Effector memory CD8-positive, alpha-beta T cell (primary cell): ENCODE data around the gene EBF3.
"Not testable (repeated sequence)": the region's sequence is repeated elsewhere in the genome, so short reads cannot be mapped to it uniquely, and the experiment has no call there.

Experiments used
- ATAC-seq: fragments of 150-1000 bp; cut with Tn5 transposase; replicated peaks from 2 replicates; pipeline ENCODE4 v1.10.0; 2021; ENCODE audit warnings: mild to moderate bottlenecking, moderate library complexity
- DNase-seq, 3 experiments: peaks; one replicate each; pipeline ENCODE4 v3.0.0; 2021
- H3K27ac Mint-ChIP-seq, 2 donors: one replicate each; pipeline ENCODE4 v1.8.0; 2022; ENCODE audit warnings: mild to moderate bottlenecking in 2 of 2, mixed read lengths in 2 of 2, moderate library complexity in 2 of 2
- H3K27me3 Mint-ChIP-seq, 2 donors: one replicate each; pipeline ENCODE4 v1.8.0; 2022; ENCODE audit warnings: mixed read lengths in 2 of 2
- H3K36me3 Mint-ChIP-seq: one replicate; pipeline ENCODE4 v1.8.0; 2022; ENCODE audit warnings: mild to moderate bottlenecking, moderate library complexity, mixed read lengths; ENCODE audit not compliant: insufficient read depth
- H3K4me1 Mint-ChIP-seq, 2 donors: one replicate each; pipeline ENCODE4 v1.8.0; 2022; ENCODE audit warnings: low read depth in 2 of 2, mixed read lengths in 2 of 2
- H3K4me3 Mint-ChIP-seq, 2 donors: one replicate each; pipeline ENCODE4 v1.8.0; 2022; ENCODE audit warnings: mild to moderate bottlenecking in 2 of 2, mixed read lengths in 2 of 2, moderate library complexity in 2 of 2
- H3K9me3 Mint-ChIP-seq, 2 donors: one replicate each; pipeline ENCODE4 v1.8.0; 2022; ENCODE audit warnings: mixed read lengths in 2 of 2

EBF3 gene

DNA sequence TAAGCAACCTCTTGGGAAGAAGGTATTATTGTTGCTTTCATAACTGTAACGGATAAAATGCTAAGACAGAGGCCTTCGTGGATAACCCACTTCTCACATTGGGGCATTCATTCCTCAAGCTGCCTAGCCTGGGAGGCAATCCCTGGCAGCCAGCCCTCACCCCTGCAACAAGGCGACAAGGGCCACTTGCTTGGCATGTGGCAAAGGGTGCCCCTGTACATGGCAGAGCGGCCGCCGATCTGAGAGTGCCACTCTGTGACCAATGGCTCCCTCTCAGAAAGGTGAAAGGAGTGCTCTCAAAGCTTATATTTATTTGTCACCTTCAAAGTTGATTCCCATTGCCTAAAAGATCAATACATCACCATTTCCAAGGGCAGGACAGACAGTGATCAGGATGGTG, 31.9 kb downstream of the EBF3 start:
- Mint-ChIP-seq H3K4me1 (no peaks in the 10 kb centered on the region), H3K36me3 (no peaks in the 10 kb centered on the region)
- no peak for ATAC-seq

DNA sequence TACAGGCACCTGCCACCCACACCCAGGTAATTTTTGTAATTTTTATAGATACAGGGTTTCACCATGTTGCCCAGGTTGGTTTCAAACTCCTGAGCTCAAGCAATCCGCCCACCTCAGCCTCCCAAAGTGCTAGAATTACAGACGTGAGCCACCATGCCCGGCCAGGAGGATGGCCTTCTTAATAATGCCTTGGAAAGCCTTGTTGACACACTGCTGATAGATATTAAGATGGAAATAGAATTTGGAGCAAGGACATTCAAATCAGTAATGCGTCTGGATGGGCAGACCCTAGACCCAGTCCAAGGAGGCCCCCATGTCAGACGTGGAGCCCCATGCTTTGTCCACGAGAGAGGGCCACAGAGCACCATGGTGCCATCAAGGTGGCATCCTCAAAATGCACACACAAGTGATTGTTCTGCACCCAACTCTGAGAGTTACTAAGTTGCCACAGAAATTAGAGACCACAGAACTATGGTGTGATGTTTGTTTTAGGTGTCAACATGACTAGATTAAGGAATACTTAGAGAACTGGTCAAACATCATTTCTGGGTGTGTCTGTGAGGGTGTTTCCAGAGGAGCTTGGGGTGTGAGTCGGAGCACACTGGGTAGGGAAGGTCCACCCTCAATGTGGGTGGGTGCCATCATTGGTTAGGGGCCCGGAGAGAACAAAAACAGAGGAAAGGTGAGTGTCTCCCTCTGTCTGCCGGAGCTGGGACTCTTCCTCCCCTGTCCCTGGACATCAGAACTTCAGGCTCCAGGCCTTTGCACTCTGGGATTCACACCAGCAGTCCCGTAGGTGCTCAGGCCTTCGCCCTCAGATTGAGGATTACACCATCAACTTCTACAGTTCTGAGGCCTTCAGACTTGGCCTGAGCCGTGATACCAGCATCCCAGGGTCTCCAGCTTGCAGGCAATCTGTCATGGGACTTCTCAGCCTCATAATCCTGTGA, 34.5 kb downstream of the EBF3 start:
- ATAC-seq (no peak), DNase-seq (no peak)
- H3K4me3 Mint-ChIP-seq: no peak overlapping the region
- H3K36me3 Mint-ChIP-seq: no peaks in the 10 kb centered on the region
- H3K9me3 Mint-ChIP-seq: no peaks in the 10 kb centered on the region
- no peak overlapping the region for H3K27ac Mint-ChIP-seq
- peaks cover 0 to 20% of the 10 kb centered on the region in 2 donors for H3K27me3 Mint-ChIP-seq
- H3K4me1 Mint-ChIP-seq: no peaks in the 10 kb centered on the region

More for the DNA sequence above, 31.9 kb downstream of the EBF3 start:
- Mint-ChIP-seq H3K4me3 (no peak overlapping the region), H3K27me3 (peaks cover 0 to 35% of the 10 kb centered on the region in 2 donors), H3K27ac (no peak overlapping the region), H3K9me3 (no peaks in the 10 kb centered on the region)
- DNase-seq: no peak

DNA sequence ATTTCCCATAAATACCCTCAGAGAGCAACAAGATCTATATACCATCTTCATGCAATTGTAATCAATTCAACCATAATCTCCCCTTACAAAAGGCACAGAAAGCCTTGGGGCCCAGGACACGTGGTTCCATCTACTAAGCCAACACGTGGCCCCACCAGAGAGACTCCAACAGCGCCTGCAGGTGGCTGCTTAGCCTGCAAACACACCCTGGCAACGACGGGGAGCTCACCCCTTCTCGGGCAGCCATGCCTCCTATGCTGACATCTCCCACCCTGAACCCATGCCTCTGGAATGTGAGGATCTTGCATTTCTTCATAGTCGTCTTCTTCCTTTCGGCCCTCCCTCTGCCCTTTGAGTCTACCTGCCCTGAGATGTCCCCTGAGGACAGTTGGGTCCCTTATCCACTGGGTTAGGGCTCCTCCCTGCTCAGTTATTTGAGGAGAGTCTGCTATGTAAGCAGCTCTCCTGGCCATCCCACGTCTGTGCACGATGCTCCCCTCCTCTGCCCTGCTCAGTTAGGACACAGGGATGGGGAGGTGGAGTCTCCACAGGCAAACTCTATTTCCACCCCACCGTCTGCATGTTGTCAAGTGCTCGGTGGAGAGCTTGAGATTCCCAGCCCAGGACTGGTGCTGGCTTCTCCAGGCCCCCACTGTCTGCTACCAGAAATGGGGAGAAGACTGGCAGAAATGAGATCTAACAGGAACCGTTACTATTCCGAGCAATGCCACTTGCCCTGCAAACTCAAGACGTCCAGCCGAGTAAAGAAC, 36.5 kb downstream of the EBF3 start:
- H3K9me3 Mint-ChIP-seq: no peaks in the 10 kb centered on the region
- no peak overlapping the region for H3K4me3 Mint-ChIP-seq
- ATAC-seq (no peak), DNase-seq (no peak)
- no peaks in the 10 kb centered on the region for H3K4me1 Mint-ChIP-seq
- H3K27ac Mint-ChIP-seq: no peak overlapping the region
- peaks cover 0 to 7% of the 10 kb centered on the region in 2 donors for H3K27me3 Mint-ChIP-seq
- no peaks in the 10 kb centered on the region for H3K36me3 Mint-ChIP-seq

- Mint-ChIP-seq H3K4me3 (no peak overlapping the region), H3K36me3 (no peaks in the 10 kb centered on the region), H3K9me3 (no peaks in the 10 kb centered on the region), H3K27ac (no peak overlapping the region), H3K4me1 (no peaks in the 10 kb centered on the region), H3K27me3 (peaks cover 0 to 7% of the 10 kb centered on the region in 2 donors)
- ATAC-seq (no peak), DNase-seq (no peak)
Observed at GRCh38 chr10:129926066-129927055, 37.7 kb downstream of the EBF3 start.

GRCh38 chr10:129924375-129925085, 39.5 kb downstream of the EBF3 start:
- Mint-ChIP-seq H3K4me3 (no peak overlapping the region), H3K4me1 (no peaks in the 10 kb centered on the region), H3K36me3 (no peaks in the 10 kb centered on the region), H3K9me3 (no peaks in the 10 kb centered on the region), H3K27ac (no peak overlapping the region), H3K27me3 (peaks cover 0 to 7% of the 10 kb centered on the region in 2 donors)
- no peak for DNase-seq
- ATAC-seq: no peak

DNA sequence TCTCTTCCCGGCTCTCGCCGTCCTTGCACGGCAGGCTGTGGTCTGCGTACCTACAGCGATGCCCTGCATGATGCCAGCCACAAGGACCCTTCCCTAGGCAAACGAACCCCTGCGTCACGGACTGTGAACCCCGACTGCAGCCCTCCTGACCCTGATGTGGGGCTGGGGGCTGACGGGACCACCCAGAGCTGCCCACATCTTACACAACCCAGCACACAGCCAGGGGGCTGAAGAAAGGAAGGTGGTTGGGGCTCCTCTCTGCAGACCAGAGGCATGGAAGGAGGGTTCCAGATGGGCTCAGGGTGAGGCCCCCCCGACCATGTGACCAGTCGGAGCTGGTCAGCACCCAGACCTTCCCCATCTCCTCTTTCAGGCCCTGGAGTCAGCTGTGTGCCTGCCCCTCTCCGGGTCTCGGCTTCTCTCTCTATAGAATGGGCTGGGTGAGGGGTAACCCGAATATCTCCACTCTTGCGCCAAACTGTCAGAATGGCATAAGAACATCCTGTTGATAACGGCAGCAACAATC, 41.4 kb downstream of the EBF3 start:
- no peaks in the 10 kb centered on the region for H3K4me1 Mint-ChIP-seq
- no peaks in the 10 kb centered on the region for H3K36me3 Mint-ChIP-seq
- no peaks in the 10 kb centered on the region for H3K9me3 Mint-ChIP-seq
- no peak overlapping the region for H3K27ac Mint-ChIP-seq
- no peaks in the 10 kb centered on the region for H3K27me3 Mint-ChIP-seq
- H3K4me3 Mint-ChIP-seq: no peak overlapping the region
- DNase-seq (no peak), ATAC-seq (no peak)

DNA sequence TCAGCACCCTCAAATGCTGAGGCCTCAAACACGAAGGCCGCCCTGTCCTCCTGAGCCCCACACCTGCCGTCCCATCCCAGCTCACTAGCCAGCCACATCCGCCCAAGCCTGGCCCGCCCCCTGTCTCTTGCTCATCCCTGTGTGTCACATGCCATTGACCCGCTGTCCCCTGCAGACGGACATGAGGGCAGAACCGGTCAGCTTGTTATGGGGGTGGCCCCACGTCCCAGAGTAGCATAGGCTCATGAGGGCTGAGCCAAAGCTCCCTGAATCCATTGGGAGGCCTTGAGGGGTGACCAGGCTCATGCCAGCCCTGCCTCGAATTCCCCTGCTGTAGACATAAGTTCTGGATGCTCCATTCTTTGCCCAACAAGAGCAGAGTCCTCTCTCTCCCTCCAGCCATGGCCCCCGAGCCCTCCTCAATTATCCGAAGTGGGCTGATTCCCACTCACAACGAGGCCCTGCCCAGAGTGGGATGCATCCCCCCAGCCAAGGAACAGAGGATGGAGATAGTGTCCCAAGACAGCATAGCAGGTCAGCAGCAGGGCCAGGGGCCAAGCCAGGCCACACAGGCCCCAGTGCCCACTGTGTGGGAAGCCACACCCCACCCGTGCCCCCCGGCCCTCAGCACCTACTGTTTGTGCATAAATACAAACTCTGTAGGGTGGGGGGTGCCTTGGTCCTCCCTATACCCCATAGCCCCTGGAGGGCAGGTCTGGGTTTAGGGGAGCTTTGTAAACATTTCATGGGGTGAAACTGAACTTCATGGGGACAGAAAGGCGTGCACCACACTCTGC, 42.1 kb downstream of the EBF3 start:
- DNase-seq: no peak
- Mint-ChIP-seq H3K27me3 (no peaks in the 10 kb centered on the region), H3K4me3 (no peak overlapping the region), H3K9me3 (no peaks in the 10 kb centered on the region), H3K36me3 (no peaks in the 10 kb centered on the region), H3K4me1 (no peaks in the 10 kb centered on the region), H3K27ac (no peak overlapping the region)
- ATAC-seq: no peak

GRCh38 chr10:129921065-129921670, 42.9 kb downstream of the EBF3 start:
- Mint-ChIP-seq H3K27me3 (no peaks in the 10 kb centered on the region), H3K4me3 (no peak overlapping the region), H3K9me3 (no peaks in the 10 kb centered on the region), H3K36me3 (no peaks in the 10 kb centered on the region), H3K27ac (no peak overlapping the region), H3K4me1 (no peaks in the 10 kb centered on the region)
- DNase-seq (no peak), ATAC-seq (no peak)

GRCh38 chr10:129920187-129920586, 43.9 kb downstream of the EBF3 start:
- DNase-seq, ATAC-seq, H3K27me3 Mint-ChIP-seq, H3K36me3 Mint-ChIP-seq, H3K9me3 Mint-ChIP-seq, H3K27ac Mint-ChIP-seq, H3K4me3 Mint-ChIP-seq, H3K4me1 Mint-ChIP-seq: not testable (repeated sequence)

DNA sequence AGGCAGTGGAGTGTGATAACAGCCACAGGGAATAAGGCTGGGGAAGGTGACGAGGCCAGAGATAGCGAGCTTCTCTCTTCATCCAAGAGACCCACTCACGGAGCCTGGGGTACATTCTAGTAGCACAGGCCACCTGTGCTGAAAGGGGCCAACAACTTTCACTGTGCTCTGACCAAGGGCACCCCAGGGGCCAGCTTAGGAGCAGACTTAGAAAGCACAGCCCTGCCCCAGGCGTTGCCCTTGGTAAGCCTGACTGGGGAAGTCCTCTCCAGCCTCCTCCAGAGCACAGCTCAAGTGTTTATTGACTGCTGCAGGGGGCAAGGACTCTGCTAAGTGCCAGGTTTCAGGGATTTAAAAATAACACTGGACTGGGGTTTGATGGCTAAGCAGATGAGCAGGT, 44.7 kb downstream of the EBF3 start:
- no peaks in the 10 kb centered on the region for H3K27me3 Mint-ChIP-seq
- H3K4me3 Mint-ChIP-seq: no peak overlapping the region

GRCh38 chr10:129918836-129919235, 45.2 kb downstream of the EBF3 start:
- H3K9me3 Mint-ChIP-seq: no peaks in the 10 kb centered on the region
- no peak overlapping the region for H3K4me3 Mint-ChIP-seq
- H3K27ac Mint-ChIP-seq: no peak overlapping the region
- ATAC-seq (no peak), DNase-seq (no peak)
- H3K4me1 Mint-ChIP-seq: no peaks in the 10 kb centered on the region
- no peaks in the 10 kb centered on the region for H3K36me3 Mint-ChIP-seq
- H3K27me3 Mint-ChIP-seq: no peaks in the 10 kb centered on the region

More for the DNA sequence above, 44.7 kb downstream of the EBF3 start:
- Mint-ChIP-seq H3K9me3 (no peaks in the 10 kb centered on the region), H3K4me1 (no peaks in the 10 kb centered on the region), H3K36me3 (no peaks in the 10 kb centered on the region), H3K27ac (no peak overlapping the region)
- ATAC-seq (no peak), DNase-seq (no peak)
